Measurements from ENCODE around the gene CCDC180.
A peak's percentile ranks its signal among the peaks of the same experiment; 100 is the strongest.

Gene CCDC180

GRCh38 chr9:97277953-97278352 is 29.5 kb upstream of the CCDC180 start:
- no peaks in the 10 kb centered on the region for H3K79me1 ChIP-seq (ENCODE audit: low read length)
- no peaks in the 10 kb centered on the region for H3K27me3 ChIP-seq (ENCODE audit: insufficient read depth, low read length, poor library complexity)
- H3K4me1 ChIP-seq (ENCODE audit: control insufficient read depth, low read depth, low read length), result peaks cover 6% of the 10 kb centered on the region
- no peak overlapping the region for H2BK120ac ChIP-seq (ENCODE audit: low read depth, low read length)
- no peak for DNase-seq
- H4K8ac ChIP-seq (ENCODE audit: low read depth, low read length), result no peak overlapping the region
- H2AK5ac ChIP-seq (ENCODE audit: low read length), result no peak overlapping the region
- H3K56ac ChIP-seq (ENCODE audit: low read length), result no peak overlapping the region
- no peak overlapping the region for H3K4me2 ChIP-seq (ENCODE audit: low read length)
- no peak overlapping the region for H3K4ac ChIP-seq (ENCODE audit: low read depth, low read length)
- no peak overlapping the region for H3K27ac ChIP-seq (ENCODE audit: low read depth, low read length)
- H4K5ac ChIP-seq (ENCODE audit: low read length), result no peak overlapping the region
- H3K79me2 ChIP-seq (ENCODE audit: control insufficient read depth, insufficient read depth, low read length), result no peaks in the 10 kb centered on the region
- H3K9ac ChIP-seq (ENCODE audit: low read length), result no peak overlapping the region
- H3K4me3 ChIP-seq (ENCODE audit: low read length), result no peak overlapping the region
- no peak overlapping the region for H3K23ac ChIP-seq (ENCODE audit: low read length)
- H2BK5ac ChIP-seq (ENCODE audit: low read length), result no peak overlapping the region
- no peak overlapping the region for H3K18ac ChIP-seq (ENCODE audit: low read length)
- WGBS (ENCODE audit: extremely low coverage, insufficient coverage, low lambda C conversion rate), result no CpG with 5 or more reads among the region's 7 CpGs
- H2BK15ac ChIP-seq (replicated peaks; ENCODE audit: low read depth), result no peak overlapping the region
- no peaks in the 10 kb centered on the region for H3K36me3 ChIP-seq (ENCODE audit: control insufficient read depth, insufficient read depth, low read length)

GRCh38 chr9:97280755-97281330 is 26.6 kb upstream of the CCDC180 start:
- peaks cover 2% of the 10 kb centered on the region for H3K36me3 ChIP-seq (ENCODE audit: control insufficient read depth, insufficient read depth, low read length)
- H3K27me3 ChIP-seq (ENCODE audit: insufficient read depth, low read length, poor library complexity), result no peaks in the 10 kb centered on the region
- no peak overlapping the region for H3K4me2 ChIP-seq (ENCODE audit: low read length)
- H2BK15ac ChIP-seq (replicated peaks; ENCODE audit: low read depth), result no peak overlapping the region
- no peaks in the 10 kb centered on the region for H3K79me1 ChIP-seq (ENCODE audit: low read length)
- H2BK5ac ChIP-seq (ENCODE audit: low read length), result no peak overlapping the region
- no peak for DNase-seq
- WGBS (ENCODE audit: extremely low coverage, insufficient coverage, low lambda C conversion rate), result no CpG with 5 or more reads among the region's 3 CpGs
- H3K23ac ChIP-seq (ENCODE audit: low read length), result no peak overlapping the region
- H4K8ac ChIP-seq (ENCODE audit: low read depth, low read length), result no peak overlapping the region
- no peak overlapping the region for H4K5ac ChIP-seq (ENCODE audit: low read length)
- H3K4ac ChIP-seq (ENCODE audit: low read depth, low read length), result no peak overlapping the region
- H3K18ac ChIP-seq (ENCODE audit: low read length), result no peak overlapping the region
- H3K4me1 ChIP-seq (ENCODE audit: control insufficient read depth, low read depth, low read length), result peaks cover 6% of the 10 kb centered on the region
- H3K9ac ChIP-seq (ENCODE audit: low read length), result no peak overlapping the region
- H3K79me2 ChIP-seq (ENCODE audit: control insufficient read depth, insufficient read depth, low read length), result no peaks in the 10 kb centered on the region
- no peak overlapping the region for H3K4me3 ChIP-seq (ENCODE audit: low read length)
- H2BK120ac ChIP-seq (ENCODE audit: low read depth, low read length), result no peak overlapping the region
- H3K56ac ChIP-seq (ENCODE audit: low read length), result no peak overlapping the region
- no peak overlapping the region for H2AK5ac ChIP-seq (ENCODE audit: low read length)
- no peak overlapping the region for H3K27ac ChIP-seq (ENCODE audit: low read depth, low read length)

GRCh38 chr9:97283768-97284167 is 23.7 kb upstream of the CCDC180 start:
- Histone ChIP-seq H3K4me1 (ENCODE audit: control insufficient read depth, low read depth, low read length) (no peaks in the 10 kb centered on the region), H3K36me3 (ENCODE audit: control insufficient read depth, insufficient read depth, low read length) (peaks cover 2% of the 10 kb centered on the region), H3K4me2 (ENCODE audit: low read length) (no peak overlapping the region), H3K79me1 (ENCODE audit: low read length) (no peaks in the 10 kb centered on the region), H4K5ac (ENCODE audit: low read length) (no peak overlapping the region), H2BK15ac (replicated peaks; ENCODE audit: low read depth) (no peak overlapping the region), H3K4ac (ENCODE audit: low read depth, low read length) (no peak overlapping the region), H3K23ac (ENCODE audit: low read length) (no peak overlapping the region), H2AK5ac (ENCODE audit: low read length) (no peak overlapping the region), H3K27me3 (ENCODE audit: insufficient read depth, low read length, poor library complexity) (no peaks in the 10 kb centered on the region), H3K27ac (ENCODE audit: low read depth, low read length) (no peak overlapping the region), H4K8ac (ENCODE audit: low read depth, low read length) (no peak overlapping the region), H3K56ac (ENCODE audit: low read length) (no peak overlapping the region), H3K79me2 (ENCODE audit: control insufficient read depth, insufficient read depth, low read length) (no peaks in the 10 kb centered on the region), H3K9ac (ENCODE audit: low read length) (no peak overlapping the region), H3K18ac (ENCODE audit: low read length) (no peak overlapping the region), H3K4me3 (ENCODE audit: low read length) (no peak overlapping the region), H2BK120ac (ENCODE audit: low read depth, low read length) (no peak overlapping the region), H2BK5ac (ENCODE audit: low read length) (no peak overlapping the region)
- DNase-seq, result no peak

- no CpG with 5 or more reads among the region's 2 CpGs for WGBS (ENCODE audit: extremely low coverage, insufficient coverage, low lambda C conversion rate)
- Histone ChIP-seq H3K27ac (ENCODE audit: low read depth, low read length) (no peak overlapping the region), H3K4me1 (ENCODE audit: control insufficient read depth, low read depth, low read length) (no peaks in the 10 kb centered on the region), H3K4me3 (ENCODE audit: low read length) (no peak overlapping the region), H2BK120ac (ENCODE audit: low read depth, low read length) (no peak overlapping the region), H2BK15ac (replicated peaks; ENCODE audit: low read depth) (no peak overlapping the region), H4K5ac (ENCODE audit: low read length) (no peak overlapping the region), H3K4me2 (ENCODE audit: low read length) (no peak overlapping the region), H3K56ac (ENCODE audit: low read length) (no peak overlapping the region), H3K4ac (ENCODE audit: low read depth, low read length) (no peak overlapping the region), H2BK5ac (ENCODE audit: low read length) (no peak overlapping the region), H3K23ac (ENCODE audit: low read length) (no peak overlapping the region), H3K27me3 (ENCODE audit: insufficient read depth, low read length, poor library complexity) (no peaks in the 10 kb centered on the region), H3K36me3 (ENCODE audit: control insufficient read depth, insufficient read depth, low read length) (peaks cover 2% of the 10 kb centered on the region), H4K8ac (ENCODE audit: low read depth, low read length) (no peak overlapping the region), H3K18ac (ENCODE audit: low read length) (no peak overlapping the region), H3K79me2 (ENCODE audit: control insufficient read depth, insufficient read depth, low read length) (no peaks in the 10 kb centered on the region), H2AK5ac (ENCODE audit: low read length) (no peak overlapping the region), H3K9ac (ENCODE audit: low read length) (no peak overlapping the region), H3K79me1 (ENCODE audit: low read length) (no peaks in the 10 kb centered on the region)
- no peak for DNase-seq
These were observed 22.7 kb upstream of the CCDC180 start for GRCh38 chr9:97284798-97285197.

- no CpG with 5 or more reads among the region's 3 CpGs for WGBS (ENCODE audit: extremely low coverage, insufficient coverage, low lambda C conversion rate)
- Histone ChIP-seq H2AK5ac (ENCODE audit: low read length) (no peak overlapping the region), H3K4me1 (ENCODE audit: control insufficient read depth, low read depth, low read length) (peaks cover 9% of the 10 kb centered on the region)
These were observed 15.3 kb upstream of the CCDC180 start for GRCh38 chr9:97292200-97292599.

GRCh38 chr9:97293207-97293721 is 14.2 kb upstream of the CCDC180 start:
- Histone ChIP-seq H4K5ac (ENCODE audit: low read length) (no peak overlapping the region), H3K4me1 (ENCODE audit: control insufficient read depth, low read depth, low read length) (peaks cover 9% of the 10 kb centered on the region), H3K27ac (ENCODE audit: low read depth, low read length) (no peak overlapping the region), H3K4me2 (ENCODE audit: low read length) (no peak overlapping the region), H2AK5ac (ENCODE audit: low read length) (no peak overlapping the region), H3K23ac (ENCODE audit: low read length) (no peak overlapping the region), H2BK120ac (ENCODE audit: low read depth, low read length) (no peak overlapping the region), H3K9ac (ENCODE audit: low read length) (no peak overlapping the region), H4K8ac (ENCODE audit: low read depth, low read length) (no peak overlapping the region), H3K27me3 (ENCODE audit: insufficient read depth, low read length, poor library complexity) (no peaks in the 10 kb centered on the region), H3K4me3 (ENCODE audit: low read length) (no peak overlapping the region), H3K79me2 (ENCODE audit: control insufficient read depth, insufficient read depth, low read length) (no peaks in the 10 kb centered on the region), H2BK5ac (ENCODE audit: low read length) (no peak overlapping the region), H2BK15ac (replicated peaks; ENCODE audit: low read depth) (no peak overlapping the region), H3K79me1 (ENCODE audit: low read length) (no peaks in the 10 kb centered on the region), H3K18ac (ENCODE audit: low read length) (no peak overlapping the region), H3K4ac (ENCODE audit: low read depth, low read length) (no peak overlapping the region), H3K56ac (ENCODE audit: low read length) (no peak overlapping the region), H3K36me3 (ENCODE audit: control insufficient read depth, insufficient read depth, low read length) (no peaks in the 10 kb centered on the region)
- WGBS (ENCODE audit: extremely low coverage, insufficient coverage, low lambda C conversion rate), result no CpG with 5 or more reads among the region's 6 CpGs
- DNase-seq, result peak; percentile 71

More at GRCh38 chr9:97292200-97292599, 15.3 kb upstream of the CCDC180 start:
- H3K23ac ChIP-seq (ENCODE audit: low read length), result no peak overlapping the region
- no peak overlapping the region for H2BK15ac ChIP-seq (replicated peaks; ENCODE audit: low read depth)
- no peak overlapping the region for H3K4me2 ChIP-seq (ENCODE audit: low read length)
- H3K27ac ChIP-seq (ENCODE audit: low read depth, low read length), result no peak overlapping the region
- no peaks in the 10 kb centered on the region for H3K79me2 ChIP-seq (ENCODE audit: control insufficient read depth, insufficient read depth, low read length)
- H3K27me3 ChIP-seq (ENCODE audit: insufficient read depth, low read length, poor library complexity), result no peaks in the 10 kb centered on the region
- H3K36me3 ChIP-seq (ENCODE audit: control insufficient read depth, insufficient read depth, low read length), result no peaks in the 10 kb centered on the region
- no peak overlapping the region for H2BK5ac ChIP-seq (ENCODE audit: low read length)
- H3K56ac ChIP-seq (ENCODE audit: low read length), result no peak overlapping the region
- no peak overlapping the region for H3K4me3 ChIP-seq (ENCODE audit: low read length)
- no peak overlapping the region for H4K5ac ChIP-seq (ENCODE audit: low read length)
- no peaks in the 10 kb centered on the region for H3K79me1 ChIP-seq (ENCODE audit: low read length)
- DNase-seq, result no peak
- H3K18ac ChIP-seq (ENCODE audit: low read length), result no peak overlapping the region
- H3K9ac ChIP-seq (ENCODE audit: low read length), result no peak overlapping the region
- no peak overlapping the region for H4K8ac ChIP-seq (ENCODE audit: low read depth, low read length)
- H3K4ac ChIP-seq (ENCODE audit: low read depth, low read length), result no peak overlapping the region
- H2BK120ac ChIP-seq (ENCODE audit: low read depth, low read length), result no peak overlapping the region
